A204.1 (cell line): ENCODE results near the gene DESI2.
"Not testable (repeated sequence)": the region's sequence is repeated elsewhere in the genome, so short reads cannot be mapped to it uniquely, and the experiment has no call there.

Source experiments
- FAIRE-seq: peaks from 2 replicates; lab custom pipeline; 2012; peaks lifted over from hg19 to GRCh38; lab: Jason Lieb, UNC

The DESI2 gene

DNA sequence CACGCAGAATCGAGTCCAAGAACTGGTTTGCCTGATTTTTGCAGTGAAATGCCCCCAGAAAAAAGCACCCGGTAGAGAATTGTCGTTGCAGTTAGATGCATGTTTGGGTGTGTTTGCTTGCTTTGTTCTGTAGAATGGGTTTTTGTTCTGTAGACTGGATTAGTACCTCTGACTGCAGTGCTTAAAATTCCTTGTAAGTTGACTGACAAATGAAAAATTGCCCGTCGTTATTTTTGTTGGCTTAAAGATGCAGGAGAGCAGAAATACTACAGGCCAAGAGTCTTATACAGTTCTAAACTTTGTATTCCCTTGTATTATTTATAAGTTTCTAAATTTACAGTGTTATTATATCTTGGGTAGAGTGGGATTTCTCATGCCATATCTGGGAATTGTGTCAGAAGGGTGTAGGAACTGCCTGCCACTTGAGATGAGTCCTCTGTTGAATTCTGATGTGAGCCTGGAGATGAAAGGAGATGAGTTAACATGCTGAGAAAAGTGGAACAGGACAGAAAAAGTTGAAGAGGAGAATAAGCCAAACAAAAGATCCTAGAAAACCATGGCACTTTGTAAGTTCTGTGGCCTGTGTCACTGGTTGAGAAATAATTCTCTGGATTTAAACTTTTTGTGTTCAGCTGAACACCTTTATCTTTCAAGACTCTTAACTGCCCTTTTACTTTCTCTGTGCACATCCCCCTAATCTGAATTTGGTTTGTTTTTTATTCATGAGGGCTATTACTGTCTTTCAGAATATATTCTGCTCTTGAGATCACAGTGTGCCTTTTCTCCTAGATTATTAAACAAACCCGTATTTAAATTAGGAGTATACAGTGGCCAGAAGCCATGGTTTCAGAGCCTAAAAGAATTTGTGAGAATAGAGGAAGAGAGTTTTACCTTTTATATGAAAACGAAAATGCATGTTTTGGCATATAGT lies 1.4 kb downstream of the DESI2 start:
- FAIRE-seq, result no peak

DNA sequence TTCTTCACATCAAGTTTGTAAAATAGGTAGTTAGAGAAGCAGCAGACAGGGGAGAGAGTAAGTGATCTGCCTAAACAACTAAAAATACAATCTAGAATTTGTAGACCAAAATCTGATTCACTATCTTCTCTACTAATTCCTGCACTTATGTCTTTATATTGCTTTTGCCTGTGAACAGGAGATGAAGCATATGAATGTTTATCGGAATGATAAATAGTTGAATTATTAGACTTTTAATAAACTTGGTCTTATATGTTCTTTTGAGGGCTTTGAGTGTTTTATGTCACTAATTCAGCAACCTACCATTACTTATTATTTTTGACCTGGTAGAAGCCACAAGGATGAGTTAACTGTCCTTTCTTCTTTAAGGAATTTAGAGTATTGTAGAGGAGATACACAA lies 2.3 kb downstream of the DESI2 start:
- no peak for FAIRE-seq

DNA sequence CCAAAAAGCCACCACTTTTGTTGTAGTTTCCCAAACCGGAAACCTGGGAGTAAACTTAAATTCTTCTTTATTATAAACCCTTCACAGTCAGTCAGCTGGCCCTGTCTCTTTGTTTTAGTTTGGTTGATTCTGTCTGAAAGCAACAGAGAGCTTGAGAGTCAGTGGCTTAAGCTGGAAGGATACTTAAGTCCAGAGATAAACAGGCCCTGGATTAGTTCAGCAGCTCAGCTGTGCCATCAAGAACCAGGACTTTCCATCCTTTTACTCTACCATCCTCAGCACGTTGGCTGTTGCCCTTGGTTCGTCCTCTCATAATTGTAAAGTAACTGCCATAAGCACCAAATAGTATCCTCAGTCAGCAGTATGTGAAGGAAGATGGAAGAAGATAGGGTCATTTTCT lies 4.5 kb downstream of the DESI2 start:
- no peak for FAIRE-seq

DNA sequence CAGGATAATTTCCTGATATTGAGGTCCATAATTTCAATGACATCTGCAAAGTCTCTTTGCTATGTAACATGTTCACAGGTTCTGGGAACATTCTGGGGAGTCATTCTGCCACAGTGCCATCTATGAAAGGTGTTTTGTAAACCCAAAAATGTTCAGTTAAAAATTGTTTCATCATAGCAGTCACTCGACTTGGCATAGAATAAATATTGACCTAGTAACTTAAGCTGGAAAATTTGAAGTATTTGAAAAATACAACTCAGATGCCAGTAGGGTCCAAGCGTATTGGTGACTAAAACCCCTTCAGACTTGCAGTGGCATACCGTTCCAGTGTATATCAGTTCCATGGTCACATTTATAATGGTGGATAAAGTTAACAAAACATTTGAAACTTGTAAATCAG lies 6.8 kb downstream of the DESI2 start:
- no peak for FAIRE-seq

DNA sequence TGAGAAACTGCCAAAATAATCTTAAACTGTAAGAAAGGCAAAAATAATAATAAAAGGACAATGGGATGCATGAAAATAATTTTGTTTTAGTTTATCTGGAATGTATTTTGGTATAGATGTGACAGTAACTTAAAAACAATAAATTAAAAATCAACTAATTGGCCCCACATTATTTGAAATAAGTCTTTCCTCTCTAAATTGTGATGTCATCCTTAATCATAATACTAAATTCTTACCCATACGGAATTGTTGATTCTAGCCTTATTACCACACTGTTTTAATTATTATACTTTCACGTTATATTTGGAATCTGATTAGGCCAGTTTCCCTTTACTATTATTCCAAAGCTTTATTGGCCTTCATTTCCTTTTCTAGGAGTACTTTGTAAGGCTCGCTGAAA lies 7.7 kb downstream of the DESI2 start:
- FAIRE-seq, result no peak

DNA sequence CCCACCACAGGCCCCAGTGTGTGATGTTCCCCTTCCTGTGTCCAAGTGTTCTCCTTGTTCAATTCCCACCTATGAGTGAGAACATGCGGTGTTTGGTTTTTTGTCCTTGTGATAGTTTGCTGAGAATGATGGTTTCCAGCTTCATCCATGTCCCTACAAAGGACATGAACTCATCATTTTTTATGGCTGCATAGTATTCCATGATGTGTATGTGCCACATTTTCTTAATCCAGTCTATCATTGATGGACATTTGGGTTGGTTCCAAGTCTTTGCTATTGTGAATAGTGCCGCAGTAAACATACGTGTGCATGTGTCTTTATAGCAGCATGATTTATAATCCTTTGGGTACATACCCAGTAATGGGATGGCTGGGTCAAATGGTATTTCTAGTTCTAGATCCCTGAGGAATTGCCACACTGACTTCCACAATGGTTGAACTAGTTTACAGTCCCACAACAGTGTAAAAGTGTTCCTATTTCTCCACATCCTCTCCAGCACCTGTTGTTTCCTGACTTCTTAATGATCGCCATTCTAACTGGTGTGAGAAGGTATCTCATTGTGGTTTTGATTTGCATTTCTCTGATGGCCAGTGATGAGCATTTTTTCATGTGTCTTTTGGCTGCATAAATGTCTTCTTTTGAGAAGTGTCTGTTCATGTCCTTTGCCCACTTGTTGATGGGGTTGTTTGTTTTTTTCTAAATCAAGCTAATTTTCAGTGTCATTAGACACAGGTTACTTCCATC lies 8.8 kb downstream of the DESI2 start:
- not testable (repeated sequence) for FAIRE-seq

DNA sequence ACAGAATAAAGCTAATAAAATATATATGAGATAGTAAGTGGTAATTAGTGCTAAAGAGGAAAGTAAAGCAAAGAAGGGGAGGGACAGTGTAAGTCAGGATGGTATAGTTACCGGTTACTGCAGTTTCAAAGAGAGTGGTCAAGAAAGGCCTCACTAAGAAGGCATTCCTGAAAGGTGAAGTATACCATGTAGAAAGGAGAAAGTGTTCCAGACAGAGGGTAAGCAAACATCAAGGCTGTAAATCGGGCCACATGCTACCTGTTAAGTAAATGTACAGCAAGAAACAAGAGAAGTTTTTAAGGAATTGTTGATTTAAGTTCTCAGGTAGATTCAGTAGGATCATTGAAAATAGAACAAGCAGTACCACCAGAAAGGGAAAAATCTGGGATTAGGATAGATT lies 9.7 kb downstream of the DESI2 start:
- no peak for FAIRE-seq

DNA sequence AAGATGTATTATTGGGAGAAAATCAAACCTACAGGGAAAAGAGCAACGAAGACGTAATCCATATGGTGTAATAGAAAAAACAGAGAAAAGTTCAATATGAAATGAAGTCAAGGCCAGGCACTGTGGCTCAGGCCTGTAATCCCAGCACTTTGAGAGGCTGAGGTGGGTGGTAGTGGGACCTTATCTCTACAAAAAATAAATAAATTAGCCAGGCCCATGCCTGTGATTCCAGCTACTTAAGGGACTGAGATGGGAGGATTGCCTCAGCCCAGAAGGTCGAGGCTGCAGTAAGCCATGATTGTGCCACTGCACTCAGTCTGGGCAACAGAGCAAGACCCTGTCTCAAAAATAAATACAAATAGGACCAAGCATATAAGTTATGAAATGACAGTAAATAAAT lies 11.4 kb downstream of the DESI2 start:
- no peak for FAIRE-seq

DNA sequence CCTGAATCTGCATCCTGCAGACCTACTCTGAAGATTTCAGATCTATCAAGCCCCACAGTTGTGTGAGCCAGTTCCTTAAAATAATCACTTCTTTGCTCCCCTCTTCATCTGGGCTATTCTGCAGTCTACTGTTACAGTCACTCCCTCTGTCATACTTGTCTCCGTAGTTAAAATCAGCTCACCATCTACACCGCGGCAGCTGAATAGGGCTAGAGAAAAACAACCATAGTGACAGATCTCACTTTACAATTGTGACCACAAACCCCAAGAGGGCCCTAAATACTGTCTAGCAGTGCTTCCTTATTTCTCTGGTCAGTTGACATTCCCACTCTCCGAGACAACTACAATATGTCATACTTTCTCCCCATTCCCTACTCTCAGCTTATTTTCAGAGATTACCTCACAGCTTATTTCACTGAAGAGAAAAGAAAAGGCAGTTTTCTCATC lies 12.9 kb downstream of the DESI2 start:
- FAIRE-seq, result no peak

DNA sequence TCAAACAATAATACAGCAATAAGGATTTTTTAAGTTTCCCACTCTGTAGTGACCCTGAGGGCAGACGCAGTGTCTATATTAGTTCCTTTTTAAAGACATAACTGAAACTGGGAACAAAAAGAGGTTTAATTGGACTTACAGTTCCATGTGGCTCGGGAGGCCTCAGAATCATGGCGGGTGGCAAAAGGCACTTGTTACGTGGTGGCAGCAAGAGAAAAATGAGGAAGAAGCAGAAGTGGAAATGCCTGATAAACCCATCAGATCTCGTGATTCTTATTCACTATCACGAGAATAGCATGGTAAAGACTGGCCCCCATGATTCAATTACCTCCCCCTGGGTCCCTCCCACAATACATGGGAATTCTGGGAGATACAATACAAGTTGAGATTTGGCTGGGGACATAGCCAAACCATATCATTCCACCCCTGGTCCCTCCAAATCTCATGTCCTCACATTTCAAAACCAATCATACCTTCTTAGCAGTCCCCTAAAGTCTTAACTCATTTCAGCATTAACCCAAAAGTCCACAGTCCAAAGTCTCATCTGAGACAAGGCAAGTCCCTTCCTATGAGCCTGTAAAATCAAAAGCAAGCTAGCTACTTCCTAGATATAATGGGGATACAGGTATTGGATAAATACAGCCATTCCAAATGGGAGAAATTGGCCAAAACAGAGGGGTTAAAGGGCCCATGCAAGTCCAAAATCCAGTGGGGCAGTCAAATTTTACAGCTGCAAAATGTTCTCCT lies 13.9 kb downstream of the DESI2 start:
- FAIRE-seq, result not testable (repeated sequence)

DNA sequence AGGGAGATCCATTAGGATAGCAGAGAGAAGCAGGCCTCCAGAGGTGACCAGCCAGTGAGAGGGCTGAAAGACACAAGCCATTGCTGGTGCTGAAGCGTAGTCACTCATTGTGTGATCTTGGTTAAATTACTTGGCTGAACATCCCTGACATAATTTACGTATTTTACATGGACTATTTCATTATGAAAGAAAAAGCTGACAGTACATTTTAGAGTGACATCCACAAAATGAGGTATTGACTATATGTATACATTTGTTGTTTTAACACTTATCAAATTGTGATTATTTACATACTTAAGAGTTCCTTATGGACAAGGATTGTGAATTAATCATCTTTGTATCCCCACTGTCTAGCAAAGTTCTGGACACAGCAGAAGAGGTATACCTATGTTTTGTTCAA lies 14.9 kb downstream of the DESI2 start:
- FAIRE-seq, result no peak

DNA sequence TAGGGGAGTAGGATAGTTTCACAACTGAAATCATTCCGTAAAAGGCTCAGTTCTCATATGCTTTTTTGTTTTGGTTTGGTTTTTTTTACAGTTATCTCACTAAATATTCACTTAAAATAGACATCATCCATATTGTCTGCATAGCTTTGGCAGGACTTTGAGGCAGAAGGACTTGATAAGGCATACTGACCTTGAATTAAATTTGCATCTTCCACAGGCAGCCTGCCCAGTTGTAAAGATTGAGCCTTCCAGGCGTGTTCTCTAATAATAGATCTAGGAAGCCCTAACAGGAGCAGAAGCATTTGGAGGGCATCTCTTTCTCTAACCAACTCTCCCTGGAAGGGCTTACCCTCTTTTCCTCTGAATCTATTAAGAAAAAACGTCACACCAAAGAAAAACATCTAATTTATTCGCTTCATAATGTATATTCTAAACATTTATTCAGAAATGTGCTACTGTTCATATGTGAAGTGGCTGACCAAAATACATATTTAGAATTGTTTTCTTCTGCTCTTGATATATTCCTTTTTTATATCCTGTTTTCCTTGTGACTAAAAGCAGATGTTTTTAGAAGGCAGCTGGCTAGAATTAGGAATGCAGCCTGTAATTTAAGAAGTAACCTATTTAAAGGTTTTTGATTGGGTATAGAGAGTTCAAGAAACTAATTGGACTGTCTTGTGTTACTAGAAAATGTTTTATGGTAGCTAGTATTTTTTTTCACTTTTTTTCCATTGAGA lies 20.2 kb downstream of the DESI2 start:
- no peak for FAIRE-seq

DNA sequence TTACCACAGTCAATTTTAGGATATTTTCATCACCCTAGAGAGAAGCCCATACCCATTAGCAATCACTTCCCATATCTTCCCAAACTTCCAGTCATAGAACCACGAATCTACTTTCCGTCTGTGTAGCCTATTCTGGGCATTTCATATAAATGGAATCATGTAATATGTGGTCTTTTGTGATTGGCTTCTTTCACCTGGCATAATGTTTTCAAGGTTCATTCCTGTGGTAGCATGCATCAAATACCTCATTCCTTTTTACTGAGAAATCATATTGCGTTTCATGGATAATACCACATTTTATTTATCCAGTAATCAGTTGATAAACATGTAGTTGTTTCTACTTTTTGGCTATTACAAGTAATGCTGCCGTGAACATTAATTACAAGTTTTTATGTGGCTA lies 21.5 kb downstream of the DESI2 start:
- FAIRE-seq, result no peak

DNA sequence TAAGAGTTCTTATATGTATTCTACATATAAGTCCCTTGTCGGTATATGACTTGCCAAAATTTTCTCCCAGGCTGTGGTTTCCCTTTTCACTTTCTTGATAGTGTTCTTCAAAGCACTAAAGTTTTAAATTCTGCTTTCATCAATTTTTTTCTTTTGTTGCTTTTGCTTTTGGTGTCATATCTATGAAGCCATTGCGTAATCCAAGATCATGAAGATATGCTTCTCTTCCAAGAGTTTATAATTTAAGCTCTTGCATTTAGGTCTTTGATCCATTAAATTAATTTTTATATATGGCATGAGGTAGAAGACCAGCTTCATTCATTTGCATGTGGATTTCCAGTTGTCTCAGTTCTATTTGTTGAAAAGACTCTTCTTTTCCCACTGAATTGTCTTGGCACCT lies 22.2 kb downstream of the DESI2 start:
- no peak for FAIRE-seq

DNA sequence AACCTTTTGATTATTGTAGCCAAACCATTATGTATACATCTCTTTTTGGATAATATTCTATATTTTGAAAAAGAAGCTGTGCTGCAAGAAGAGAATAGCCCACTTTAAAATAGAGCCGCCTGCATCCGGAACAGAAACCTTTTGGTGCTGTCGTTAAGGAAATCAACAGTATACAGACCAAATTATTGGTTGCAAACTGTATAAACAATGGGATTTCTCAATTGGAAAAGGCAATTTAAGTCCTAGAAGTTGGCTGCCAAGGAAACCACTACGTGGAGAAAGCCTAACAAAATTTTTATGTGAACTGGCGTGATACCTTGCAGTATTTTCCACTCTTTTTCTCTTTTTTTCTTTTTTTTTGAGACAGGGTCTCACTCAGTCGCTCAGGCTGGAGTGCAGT lies 25.8 kb downstream of the DESI2 start:
- FAIRE-seq, result no peak

DNA sequence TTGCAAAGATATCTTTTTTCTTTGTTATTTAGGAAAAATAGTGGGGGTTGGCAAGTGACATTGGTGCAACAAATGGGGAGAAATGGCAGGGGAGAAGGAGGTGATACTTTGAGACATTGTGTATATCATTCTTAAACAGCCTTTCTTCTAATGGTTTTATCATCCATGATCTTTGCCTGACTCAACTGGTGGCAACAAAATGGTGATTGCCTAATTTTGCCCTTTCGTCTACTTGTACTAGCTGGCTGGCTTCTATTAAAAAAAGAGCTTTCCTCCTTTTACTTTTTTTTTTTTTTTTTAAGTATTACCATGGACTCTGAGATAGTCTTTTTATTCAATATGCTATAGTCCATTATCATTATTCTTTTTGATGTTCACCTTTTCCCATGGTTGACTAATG lies 27.7 kb downstream of the DESI2 start:
- FAIRE-seq, result no peak

DNA sequence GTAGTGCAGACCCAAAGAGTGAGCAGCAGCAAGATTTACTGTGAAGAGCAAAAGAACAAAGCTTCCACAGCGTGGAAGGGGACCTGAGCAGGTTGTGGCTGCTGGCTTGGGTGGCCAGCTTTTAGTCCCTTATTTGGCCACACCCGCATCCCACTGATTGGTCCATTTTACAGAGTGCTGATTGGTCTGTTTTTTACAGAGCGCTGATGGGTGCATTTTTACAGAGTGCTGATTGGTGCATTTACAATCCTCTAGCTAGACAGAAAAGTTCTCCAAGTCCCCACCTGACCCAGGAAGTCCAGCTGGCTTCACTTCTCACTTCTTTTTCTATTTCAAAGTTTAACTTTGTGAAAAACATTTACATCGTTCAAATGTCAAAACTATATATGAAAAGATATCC lies 29.2 kb downstream of the DESI2 start:
- FAIRE-seq, result not testable (repeated sequence)

DNA sequence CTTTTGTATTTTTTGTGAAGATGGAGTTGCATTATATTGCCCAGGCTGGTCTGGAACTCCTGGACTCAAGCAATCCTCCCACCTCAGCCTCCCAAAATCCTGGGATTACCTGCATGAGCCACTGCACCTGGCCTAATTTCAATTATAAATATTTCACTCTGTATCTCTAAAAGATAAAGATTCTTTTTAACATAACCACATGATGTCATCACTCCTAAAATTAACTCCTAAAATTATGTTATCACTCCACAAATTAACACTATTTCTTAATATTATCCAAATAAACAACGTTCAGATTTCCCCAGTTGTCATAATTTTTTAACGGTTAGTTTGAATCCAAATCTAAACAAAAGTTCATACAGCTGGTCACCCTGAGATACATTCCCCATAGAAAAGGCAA lies 43.0 kb downstream of the DESI2 start:
- no peak for FAIRE-seq

DNA sequence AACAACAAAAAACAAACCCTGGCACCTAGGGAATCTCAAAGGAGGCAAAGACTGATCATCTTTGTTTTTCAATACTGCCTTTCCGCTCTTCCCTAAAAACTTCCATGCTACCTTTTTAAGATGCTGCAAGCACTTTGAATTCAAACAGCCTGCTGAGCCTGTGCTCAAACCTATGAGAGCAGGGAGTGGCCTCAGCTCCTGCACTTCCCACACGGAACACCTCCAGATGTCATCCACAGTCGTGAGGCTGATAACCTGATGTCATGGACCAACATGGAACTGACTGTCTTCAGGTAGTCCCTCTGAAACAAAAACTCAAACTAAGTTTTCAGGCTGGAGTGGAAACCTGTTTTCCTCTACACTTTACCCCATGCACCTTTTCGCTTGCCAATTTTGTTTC lies 46.8 kb downstream of the DESI2 start:
- FAIRE-seq, result no peak

DNA sequence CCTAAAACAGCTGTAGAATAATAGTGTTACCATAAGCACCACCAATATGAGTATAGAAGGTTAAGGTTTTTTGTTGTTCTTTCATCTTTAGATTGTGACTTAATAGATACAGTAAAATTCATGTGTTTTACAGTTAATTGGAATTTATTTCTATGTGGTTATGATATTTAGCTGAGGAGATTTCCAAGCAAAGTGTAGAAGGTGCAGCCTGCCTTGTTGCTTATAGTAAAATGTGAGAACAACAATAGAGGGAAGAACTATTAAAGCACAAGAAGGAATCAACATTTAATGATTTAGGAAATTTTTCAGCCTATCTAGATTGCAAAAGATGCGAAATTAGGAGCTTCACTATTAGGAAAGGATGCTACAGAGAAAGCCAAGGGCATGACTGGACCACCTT lies 47.9 kb downstream of the DESI2 start:
- FAIRE-seq, result no peak

DNA sequence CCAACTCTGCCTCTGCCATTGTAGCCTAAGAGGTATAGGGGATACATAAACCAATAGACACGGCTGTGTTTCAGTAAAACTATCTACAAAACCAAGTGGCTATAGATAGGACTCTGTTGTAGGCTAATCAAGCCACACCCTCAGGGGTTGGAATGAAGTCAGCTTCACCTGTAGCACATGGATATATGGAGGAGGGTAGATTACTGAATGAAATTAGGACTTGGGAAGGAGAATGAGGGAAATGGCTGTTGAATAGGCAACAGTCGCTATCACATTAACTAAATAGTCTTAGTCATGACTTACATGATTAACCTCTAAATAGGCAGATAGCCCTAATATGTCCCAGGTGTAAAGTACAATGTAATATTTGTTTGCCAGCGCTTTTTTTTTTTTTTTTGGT lies 49.7 kb downstream of the DESI2 start:
- no peak for FAIRE-seq

DNA sequence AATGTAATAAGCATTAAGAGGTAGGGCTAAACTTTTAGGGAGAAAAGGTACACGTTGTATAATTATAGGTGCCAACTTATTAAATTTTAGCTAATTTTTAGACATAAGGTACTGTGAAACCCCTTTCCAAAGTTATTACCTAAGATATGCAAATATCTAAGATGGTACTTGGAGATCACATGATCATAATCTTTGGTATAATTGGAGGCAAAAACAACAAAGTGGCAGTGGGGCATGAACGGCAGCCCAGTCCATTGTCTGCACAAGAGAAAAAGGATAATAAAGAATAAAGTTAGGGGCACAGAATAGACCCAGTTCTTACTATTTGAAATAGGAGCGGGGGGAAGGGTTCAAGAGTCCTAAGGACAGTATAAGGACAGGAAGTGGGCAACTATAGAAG lies 51.2 kb downstream of the DESI2 start:
- FAIRE-seq, result no peak
